Peyer's patch (tissue), 4 donors: ENCODE data around the gene DDAH1.

Experiments used
- CTCF ChIP-seq, 6 experiments: fragments of 450-650 bp in 4 of 6; fragments of 200-600 bp in 2 of 6; sonication (generic) in 1 of 6; IDR thresholded peaks; one replicate each; pipeline ENCODE4 v1.5.1; 2017 to 2019; ENCODE audit warnings: antibody characterized with exemption in 6 of 6, mild to moderate bottlenecking in 3 of 6, moderate library complexity in 1 of 6
- POLR2A ChIP-seq, 2 donors: fragments of 450-650 bp; IDR thresholded peaks; one replicate each; pipeline ENCODE4 v1.5.1; 2017; ENCODE audit warnings: antibody characterized with exemption in 2 of 2, mild to moderate bottlenecking in 2 of 2, moderate library complexity in 2 of 2

- TF ChIP-seq CTCF (IDR thresholded peaks at IDR 0.05) (no peak), POLR2A (IDR thresholded peaks at IDR 0.05) (no peak)
These were observed 30.6 kb upstream of the DDAH1 start for GRCh38 chr1:85495556-85495955.
